ENCODE data around the gene EIF2B5.

Gene EIF2B5

GRCh38 chr3:184166671-184167070 lies 31.5 kb downstream of the EIF2B5 start:
- peaks cover 83% of the 10 kb centered on the region for H3K36me3 ChIP-seq (ENCODE audit: insufficient read depth, low read depth, low read length)
- H3K4me1 ChIP-seq (ENCODE audit: insufficient read depth, low read length), result 0 out of 2 replicates have a peak, but pooled peaks cover 4% of the 10 kb centered on the region
- H3K9me3 ChIP-seq (ENCODE audit: insufficient read depth, low read depth, low read length), result no peaks in the 10 kb centered on the region
- no peaks in the 10 kb centered on the region for H3K27me3 ChIP-seq (ENCODE audit: insufficient read depth, low read length)
- no peak overlapping the region for H3K9ac ChIP-seq (ENCODE audit: low read depth, low read length)
- H3K27ac ChIP-seq (ENCODE audit: low read length), result no peak overlapping the region
- H3K4me3 ChIP-seq (ENCODE audit: low read length), result no peak overlapping the region

- Histone ChIP-seq H3K27ac (ENCODE audit: low read length) (no peak overlapping the region), H3K4me3 (ENCODE audit: low read length) (no peak overlapping the region), H3K27me3 (ENCODE audit: insufficient read depth, low read length) (no peaks in the 10 kb centered on the region), H3K9me3 (ENCODE audit: insufficient read depth, low read depth, low read length) (no peaks in the 10 kb centered on the region), H3K9ac (ENCODE audit: low read depth, low read length) (no peak overlapping the region), H3K36me3 (ENCODE audit: insufficient read depth, low read depth, low read length) (peaks cover 90% of the 10 kb centered on the region), H3K4me1 (ENCODE audit: insufficient read depth, low read length) (0 out of 2 replicates have a peak, but pooled peaks cover 4% of the 10 kb centered on the region)
Measured at GRCh38 chr3:184167786-184168185, 32.6 kb downstream of the EIF2B5 start.

GRCh38 chr3:184168363-184169120 lies 33.4 kb downstream of the EIF2B5 start:
- H3K9me3 ChIP-seq (ENCODE audit: insufficient read depth, low read depth, low read length), result no peaks in the 10 kb centered on the region
- 0 out of 2 replicates have a peak, but pooled peaks cover 4% of the 10 kb centered on the region for H3K4me1 ChIP-seq (ENCODE audit: insufficient read depth, low read length)
- H3K27me3 ChIP-seq (ENCODE audit: insufficient read depth, low read length), result no peaks in the 10 kb centered on the region
- peaks cover 83% of the 10 kb centered on the region for H3K36me3 ChIP-seq (ENCODE audit: insufficient read depth, low read depth, low read length)
- no peak overlapping the region for H3K27ac ChIP-seq (ENCODE audit: low read length)
- H3K9ac ChIP-seq (ENCODE audit: low read depth, low read length), result no peak overlapping the region
- H3K4me3 ChIP-seq (ENCODE audit: low read length), result no peak overlapping the region

- Histone ChIP-seq H3K4me3 (ENCODE audit: low read length) (no peak overlapping the region), H3K9me3 (ENCODE audit: insufficient read depth, low read depth, low read length) (no peaks in the 10 kb centered on the region), H3K36me3 (ENCODE audit: insufficient read depth, low read depth, low read length) (peaks cover 67% of the 10 kb centered on the region), H3K9ac (ENCODE audit: low read depth, low read length) (no peak overlapping the region), H3K27ac (ENCODE audit: low read length) (no peak overlapping the region), H3K4me1 (ENCODE audit: insufficient read depth, low read length) (0 out of 2 replicates have a peak, but pooled peaks cover 4% of the 10 kb centered on the region), H3K27me3 (ENCODE audit: insufficient read depth, low read length) (no peaks in the 10 kb centered on the region)
Measured at GRCh38 chr3:184169896-184170875, 35.0 kb downstream of the EIF2B5 start.

- Histone ChIP-seq H3K36me3 (ENCODE audit: insufficient read depth, low read depth, low read length) (peaks cover 53% of the 10 kb centered on the region), H3K4me1 (ENCODE audit: insufficient read depth, low read length) (peaks cover 10% of the 10 kb centered on the region; the same call in 1 of the 2 replicates), H3K4me3 (ENCODE audit: low read length) (no peak overlapping the region), H3K27me3 (ENCODE audit: insufficient read depth, low read length) (no peaks in the 10 kb centered on the region), H3K9ac (ENCODE audit: low read depth, low read length) (no peak overlapping the region), H3K9me3 (ENCODE audit: insufficient read depth, low read depth, low read length) (no peaks in the 10 kb centered on the region), H3K27ac (ENCODE audit: low read length) (no peak overlapping the region)
Measured at GRCh38 chr3:184171562-184171961, 36.4 kb downstream of the EIF2B5 start.

- Histone ChIP-seq H3K27ac (ENCODE audit: low read length) (no peak overlapping the region), H3K36me3 (ENCODE audit: insufficient read depth, low read depth, low read length) (peaks cover 51% of the 10 kb centered on the region), H3K27me3 (ENCODE audit: insufficient read depth, low read length) (no peaks in the 10 kb centered on the region), H3K4me1 (ENCODE audit: insufficient read depth, low read length) (peaks cover 19% of the 10 kb centered on the region), H3K4me3 (ENCODE audit: low read length) (no peak overlapping the region), H3K9me3 (ENCODE audit: insufficient read depth, low read depth, low read length) (no peaks in the 10 kb centered on the region), H3K9ac (ENCODE audit: low read depth, low read length) (no peak overlapping the region)
Measured at GRCh38 chr3:184172681-184173373, 37.7 kb downstream of the EIF2B5 start.

GRCh38 chr3:184173374-184173722 lies 38.2 kb downstream of the EIF2B5 start:
- no peaks in the 10 kb centered on the region for H3K27me3 ChIP-seq (ENCODE audit: insufficient read depth, low read length)
- no peak overlapping the region for H3K9ac ChIP-seq (ENCODE audit: low read depth, low read length)
- H3K27ac ChIP-seq (ENCODE audit: low read length), result no peak overlapping the region
- H3K4me3 ChIP-seq (ENCODE audit: low read length), result no peak overlapping the region
- H3K9me3 ChIP-seq (ENCODE audit: insufficient read depth, low read depth, low read length), result no peaks in the 10 kb centered on the region
- H3K36me3 ChIP-seq (ENCODE audit: insufficient read depth, low read depth, low read length), result peaks cover 51% of the 10 kb centered on the region
- peaks cover 19% of the 10 kb centered on the region for H3K4me1 ChIP-seq (ENCODE audit: insufficient read depth, low read length)

- Histone ChIP-seq H3K4me1 (ENCODE audit: insufficient read depth, low read length) (peaks cover 19% of the 10 kb centered on the region), H3K9me3 (ENCODE audit: insufficient read depth, low read depth, low read length) (no peaks in the 10 kb centered on the region), H3K36me3 (ENCODE audit: insufficient read depth, low read depth, low read length) (peaks cover 51% of the 10 kb centered on the region), H3K27me3 (ENCODE audit: insufficient read depth, low read length) (no peaks in the 10 kb centered on the region), H3K4me3 (ENCODE audit: low read length) (no peak overlapping the region), H3K9ac (ENCODE audit: low read depth, low read length) (no peak overlapping the region), H3K27ac (ENCODE audit: low read length) (no peak overlapping the region)
Measured at GRCh38 chr3:184174284-184174645, 39.1 kb downstream of the EIF2B5 start.

GRCh38 chr3:184174646-184175492 lies 39.7 kb downstream of the EIF2B5 start, which contains the start of gene AP2M1:
TSS of gene AP2M1 (plus strand) at chr3:184174855. CDS start at chr3:184176994, 2,139 bp downstream.
- Histone ChIP-seq H3K9me3 (ENCODE audit: insufficient read depth, low read depth, low read length) (no peaks in the 10 kb centered on the region), H3K9ac (ENCODE audit: low read depth, low read length) (peak within 1 kb of the TSS; percentile 96; the same call in 1 of the 2 replicates), H3K4me3 (ENCODE audit: low read length) (peak within 1 kb of the TSS; percentile 87), H3K27ac (ENCODE audit: low read length) (peak within 1 kb of the TSS; percentile 92), H3K4me1 (ENCODE audit: insufficient read depth, low read length) (peaks cover 19% of the 10 kb centered on the region), H3K36me3 (ENCODE audit: insufficient read depth, low read depth, low read length) (peaks cover 54% of the 10 kb centered on the region), H3K27me3 (ENCODE audit: insufficient read depth, low read length) (no peaks in the 10 kb centered on the region)

- Histone ChIP-seq H3K4me3 (ENCODE audit: low read length) (peak overlapping the region; percentile 87), H3K36me3 (ENCODE audit: insufficient read depth, low read depth, low read length) (peaks cover 59% of the 10 kb centered on the region), H3K9me3 (ENCODE audit: insufficient read depth, low read depth, low read length) (no peaks in the 10 kb centered on the region), H3K27ac (ENCODE audit: low read length) (peak overlapping the region; percentile 92), H3K27me3 (ENCODE audit: insufficient read depth, low read length) (no peaks in the 10 kb centered on the region), H3K9ac (ENCODE audit: low read depth, low read length) (peak overlapping the region; percentile 96), H3K4me1 (ENCODE audit: insufficient read depth, low read length) (peaks cover 19% of the 10 kb centered on the region)
Measured at GRCh38 chr3:184175506-184175905, 40.3 kb downstream of the EIF2B5 start.
